HS-27A (cell line): ENCODE results near the gene RECK.
"Not testable (repeated sequence)": the region's sequence is repeated elsewhere in the genome, so short reads cannot be mapped to it uniquely, and the experiment has no call there.

Source experiments
- DNase-seq: peaks from one replicate; pipeline ENCODE4 v3.0.0-alpha.2; 2012; ENCODE audit warnings: low read depth, missing footprints

The RECK gene

DNA sequence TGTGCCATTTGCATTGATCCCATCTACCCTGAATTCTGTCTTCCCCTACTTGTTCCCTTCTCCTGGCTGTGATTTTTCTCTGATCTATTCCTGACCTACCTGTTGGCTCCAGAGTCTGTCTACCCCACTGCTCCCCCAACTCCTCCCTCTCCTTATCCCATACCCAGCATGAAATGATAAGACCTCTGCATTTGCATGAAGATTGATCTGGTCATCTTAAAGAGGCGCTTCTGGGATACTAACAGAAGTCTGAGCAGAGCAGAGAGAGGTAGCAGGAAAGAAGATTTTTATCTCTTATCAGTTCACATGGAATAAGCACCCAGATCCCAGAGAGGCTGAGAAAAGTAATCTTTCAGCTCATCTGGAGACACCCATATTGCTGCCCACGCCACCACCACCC is 81.5 kb downstream of the RECK start:
- no peak for DNase-seq

DNA sequence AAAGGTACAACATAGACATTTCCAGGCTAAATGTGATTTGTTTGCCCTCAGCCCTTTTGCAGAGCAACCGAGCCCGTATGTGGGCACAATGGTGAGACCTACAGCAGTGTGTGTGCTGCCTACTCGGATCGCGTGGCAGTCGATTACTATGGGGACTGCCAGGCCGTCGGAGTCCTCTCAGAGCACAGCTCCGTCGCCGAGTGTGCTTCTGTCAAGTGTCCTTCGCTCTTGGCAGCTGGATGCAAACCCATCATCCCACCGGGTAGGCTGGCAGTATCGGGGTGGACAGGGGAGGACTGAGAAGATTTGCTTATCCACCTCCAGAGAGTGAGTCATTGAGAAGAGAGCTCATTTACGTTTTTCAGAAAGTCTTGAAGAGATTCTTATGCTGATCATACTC is 82.0 kb downstream of the RECK start:
- no peak for DNase-seq

DNA sequence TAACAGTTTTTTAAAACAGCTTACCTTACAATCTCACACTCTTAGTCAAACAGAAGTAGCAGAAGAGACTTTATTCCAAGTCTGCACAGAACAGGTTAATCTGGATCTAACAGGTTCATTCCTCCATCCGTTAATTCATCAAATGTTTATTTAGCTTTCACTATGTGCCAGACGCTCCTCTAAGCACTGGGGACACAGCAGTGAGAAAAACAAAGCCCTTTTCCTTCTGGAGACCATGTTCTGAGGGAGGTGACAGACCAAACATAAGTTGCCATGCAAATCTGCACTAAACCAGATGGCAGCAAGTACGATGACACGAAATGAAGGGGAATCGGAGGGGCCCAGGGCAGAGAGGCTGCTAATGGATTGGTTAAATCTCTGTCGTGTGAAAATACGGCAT is 82.8 kb downstream of the RECK start:
- DNase-seq: no peak

DNA sequence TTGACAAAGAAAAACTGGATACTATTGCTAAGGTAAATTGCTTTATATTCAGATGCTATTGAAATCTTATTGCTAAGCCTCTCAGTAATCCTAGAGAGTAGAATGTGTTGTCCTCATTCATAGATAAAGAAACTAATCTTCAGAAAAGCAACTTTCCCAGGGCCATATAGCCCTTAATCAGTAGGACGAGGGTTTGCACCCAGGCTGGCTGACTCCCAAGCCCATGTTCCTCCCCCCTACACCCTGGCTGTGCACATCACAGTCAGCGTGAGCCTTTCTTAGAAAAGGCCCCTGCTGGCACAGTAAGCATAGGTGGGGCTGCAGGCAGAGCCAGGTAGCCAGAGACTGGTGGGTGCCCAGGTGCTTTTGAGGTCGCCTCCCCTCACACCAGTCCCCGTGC is 84.0 kb downstream of the RECK start:
- no peak for DNase-seq

DNA sequence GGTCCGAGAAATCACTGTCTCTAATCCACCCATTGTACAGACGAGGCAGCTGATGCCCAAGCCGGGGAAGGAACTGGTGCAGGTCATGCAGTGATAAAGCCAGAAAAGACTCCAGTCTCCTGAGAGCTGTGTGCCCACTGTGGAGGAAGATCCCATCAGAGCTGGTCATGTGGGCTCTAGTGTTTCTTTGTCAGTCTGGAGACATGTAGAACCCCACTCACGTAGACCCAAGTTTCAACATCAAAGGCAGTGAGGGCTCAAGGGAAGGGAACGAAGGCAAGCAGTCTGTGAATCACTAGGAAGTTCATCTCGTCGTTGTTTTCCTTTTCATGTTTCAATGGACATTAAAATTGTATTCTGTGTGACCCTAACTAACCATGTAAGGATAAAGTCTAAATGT is 85.3 kb downstream of the RECK start:
- DNase-seq: no peak

DNA sequence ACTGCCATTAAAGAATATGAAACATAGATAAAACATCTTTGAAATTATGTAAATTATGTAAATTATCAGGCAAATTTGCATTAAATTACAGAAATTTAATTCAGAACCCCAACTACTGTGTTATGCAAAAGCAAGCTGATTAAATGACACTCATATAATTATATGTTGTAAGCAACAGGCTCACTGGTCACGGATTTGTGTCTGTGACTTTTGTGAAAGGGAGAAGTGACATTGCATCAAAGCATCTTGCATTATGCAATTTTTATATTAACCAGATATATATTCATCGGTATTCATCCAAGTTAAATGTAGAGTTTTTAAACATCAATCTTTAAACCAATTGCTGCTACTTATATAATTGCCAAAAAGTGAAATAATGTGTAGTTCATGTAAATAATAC is 86.8 kb downstream of the RECK start:
- DNase-seq: no peak

GRCh38 chr9:36125062-36125855 is 88.5 kb downstream of the RECK start:
- no peak for DNase-seq

GRCh38 chr9:36126016-36126730 is 89.5 kb downstream of the RECK start:
- DNase-seq: no peak

- no peak for DNase-seq
These were observed 91.0 kb downstream of the RECK start for GRCh38 chr9:36127652-36128244.

DNA sequence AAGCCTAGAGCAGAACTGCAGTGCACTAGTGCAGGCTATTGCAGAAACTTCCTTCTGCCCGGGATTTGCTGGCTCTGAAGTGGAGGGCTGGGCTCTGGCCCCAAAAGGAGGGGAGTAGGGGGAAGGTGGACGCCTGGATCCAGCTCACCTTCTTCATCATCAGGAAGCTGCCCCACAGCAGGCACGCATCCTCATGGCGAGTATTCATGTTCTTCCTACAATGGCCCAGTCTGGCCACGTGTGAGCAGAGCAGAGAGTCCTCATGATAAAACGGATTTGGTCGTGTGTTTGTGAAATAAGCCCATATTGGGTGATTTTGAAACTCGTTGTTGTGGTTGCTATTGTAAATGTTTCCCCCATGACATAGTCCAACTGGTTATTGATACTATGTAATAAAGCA is 91.6 kb downstream of the RECK start:
- no peak for DNase-seq

DNA sequence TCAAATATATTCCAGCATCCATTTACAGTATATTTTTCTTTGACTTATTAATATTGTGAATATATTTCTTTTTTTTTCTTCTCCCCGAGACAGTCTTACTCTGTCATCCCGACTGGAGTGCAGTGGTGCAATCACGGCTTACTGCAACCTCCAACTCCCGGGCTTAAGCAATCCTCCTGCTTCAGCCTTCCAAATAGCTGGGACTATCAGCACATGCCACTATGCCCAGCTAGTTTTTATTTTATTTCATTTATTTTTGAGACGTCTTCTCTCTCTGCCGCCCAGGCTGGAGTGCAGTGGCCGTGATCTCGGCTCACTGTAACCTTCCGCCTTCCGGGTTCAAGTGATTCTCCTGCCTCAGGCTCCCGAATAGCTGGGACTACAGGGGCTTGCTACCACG is 92.4 kb downstream of the RECK start:
- DNase-seq: no peak

GRCh38 chr9:36131666-36132065 is 95.0 kb downstream of the RECK start:
- DNase-seq: not testable (repeated sequence)

GRCh38 chr9:36132086-36132485 is 95.4 kb downstream of the RECK start:
- no peak for DNase-seq

GRCh38 chr9:36134761-36135505 is 98.2 kb downstream of the RECK start:
- DNase-seq: no peak

- no peak for DNase-seq
These were observed 99.1 kb downstream of the RECK start for GRCh38 chr9:36135741-36136271.

DNA sequence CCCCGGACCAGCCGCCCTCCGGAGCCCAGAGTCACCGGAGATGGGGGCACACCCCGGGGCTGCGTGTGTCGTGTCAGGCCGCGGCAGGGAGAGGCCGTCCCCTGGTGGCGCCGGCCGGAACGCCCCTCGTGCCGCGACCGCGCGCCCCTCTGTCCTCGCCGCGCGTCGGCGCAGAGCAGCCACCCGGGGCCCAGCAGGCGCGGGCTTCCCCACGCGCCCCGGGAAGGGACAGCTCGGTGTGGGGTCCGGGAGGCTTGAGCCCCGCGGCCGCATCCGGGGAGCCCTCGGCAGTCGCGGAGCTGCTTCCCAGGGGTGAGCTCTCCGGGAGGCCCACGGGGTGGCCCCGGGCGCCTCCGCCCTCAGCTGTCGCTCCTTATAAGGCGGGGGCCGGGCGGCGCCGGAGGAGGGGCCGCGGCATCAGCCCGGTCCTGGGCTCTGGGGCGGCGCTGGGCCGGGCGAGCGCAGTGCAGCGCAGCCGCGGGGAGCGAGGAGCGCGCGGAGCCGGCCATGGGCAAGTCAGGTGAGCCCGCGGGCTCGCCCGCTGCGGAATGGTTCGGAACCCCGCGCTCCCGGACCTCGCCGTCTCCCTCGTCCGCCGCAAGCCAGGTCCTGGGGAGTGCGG is 99.7 kb downstream of the RECK start, which contains the start of gene GLIPR2:
Gene GLIPR2 (plus strand): TSS at position 462 of the 622 bp plus-strand sequence. CDS start 46 bp downstream, at position 508.
- peak; percentile 26 for DNase-seq

DNA sequence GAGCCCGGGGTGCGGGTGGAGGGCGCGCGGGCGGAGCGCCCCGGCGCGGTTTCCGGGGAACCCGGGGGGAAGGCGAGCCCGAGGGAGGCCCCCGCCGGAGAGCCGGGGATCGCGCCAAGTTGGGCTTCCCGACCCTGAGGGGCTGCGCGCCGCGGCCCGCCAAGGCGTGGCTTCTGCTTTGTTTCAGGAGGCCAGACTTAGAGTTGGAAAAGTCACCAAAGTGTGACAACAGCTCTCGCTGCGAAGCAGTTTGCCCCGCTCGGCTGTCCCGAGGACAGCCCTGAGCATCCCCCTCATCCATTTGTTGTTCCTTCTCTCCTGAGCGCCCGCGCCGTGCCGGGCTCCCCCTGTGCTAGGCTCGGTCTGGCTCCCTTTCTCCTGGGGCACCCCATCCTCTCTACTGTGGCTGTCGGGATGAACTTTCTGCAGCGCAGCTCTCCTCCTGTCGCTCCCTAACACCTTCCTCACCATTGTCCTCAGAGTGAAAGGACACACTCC is 100.2 kb downstream of the RECK start:
- no peak for DNase-seq

DNA sequence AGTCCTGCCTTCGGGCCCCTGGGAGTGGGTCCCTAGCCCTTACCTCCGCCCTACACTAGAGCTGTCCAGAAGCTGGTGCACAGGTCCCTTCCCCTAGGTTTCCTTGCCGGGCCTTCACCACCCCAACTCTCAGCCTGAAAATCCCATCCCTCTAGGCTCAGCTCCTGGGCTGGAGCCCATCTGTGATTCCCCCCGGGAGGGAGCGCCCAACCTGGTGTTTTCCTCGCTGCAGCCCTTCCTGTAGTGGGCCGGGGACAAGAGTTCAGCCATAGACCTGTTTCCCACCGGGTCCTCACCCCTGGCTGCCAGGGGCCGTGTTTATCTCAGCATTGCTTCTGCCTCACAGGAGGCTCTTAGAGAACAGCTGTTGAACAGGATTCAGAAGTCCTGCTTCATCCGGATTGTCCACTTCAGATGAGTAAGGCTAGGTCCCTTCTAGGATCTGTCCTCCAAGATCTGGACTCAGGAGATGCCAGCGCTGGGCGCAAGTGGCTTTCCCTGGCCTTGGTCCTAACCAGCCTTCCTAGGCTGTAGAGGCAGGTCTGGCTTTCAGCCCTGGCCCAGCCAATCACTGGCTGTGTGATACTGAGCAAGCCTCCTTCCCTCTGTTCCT is 100.8 kb downstream of the RECK start:
- no peak for DNase-seq

GRCh38 chr9:36138496-36138895 is 101.8 kb downstream of the RECK start:
- DNase-seq: no peak

DNA sequence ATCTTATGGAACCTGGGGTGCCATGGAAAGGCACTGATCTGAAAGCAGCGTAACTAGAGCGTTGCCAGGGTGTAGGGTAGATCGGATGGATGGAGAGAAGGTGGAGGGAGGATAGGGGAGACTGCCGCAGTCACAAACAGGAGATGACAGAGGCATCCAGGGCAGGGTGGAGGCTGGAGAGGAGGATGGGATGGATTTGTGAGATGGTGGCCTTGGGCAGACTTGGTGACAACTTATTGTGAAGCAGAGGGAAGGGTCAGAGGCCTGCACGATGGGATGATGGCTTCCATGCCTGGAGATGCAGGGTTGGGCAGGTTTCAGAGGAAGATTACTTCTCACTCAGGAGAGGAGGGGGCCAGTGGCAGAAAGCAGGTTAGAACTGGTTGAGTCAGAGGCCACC is 102.2 kb downstream of the RECK start:
- DNase-seq: no peak
